NB4 (cell line): ENCODE measurements around the gene SYNGR4.
"Not testable (repeated sequence)": the region's sequence is repeated elsewhere in the genome, so short reads cannot be mapped to it uniquely, and the experiment has no call there.

ENCODE experiments used
- DNase-seq: peaks from one replicate; pipeline ENCODE4 v3.0.0; 2010; ENCODE audit warnings: low read depth
- H3K4me3 ChIP-seq: one replicate; pipeline ENCODE4 v1.5.1; 2011; ENCODE audit warnings: mild to moderate bottlenecking, low read depth, low read length, moderate library complexity
- MYC ChIP-seq: IDR thresholded peaks from 2 replicates; pipeline ENCODE4 v1.6.1; 2011; ENCODE audit warnings: low read depth, low read length
- POLR2A ChIP-seq: IDR thresholded peaks from 2 replicates; pipeline ENCODE4 v1.6.1; 2011; ENCODE audit warnings: mild to moderate bottlenecking; ENCODE audit not compliant: insufficient read length; ENCODE audit errors: extremely low read depth
- TF ChIP-seq, protein P1 (sequence below): IDR thresholded peaks from 2 replicates; pipeline ENCODE4 v1.6.1; 2011; ENCODE audit warnings: low read depth, low read length
- TF ChIP-seq, protein P2 (sequence below): IDR thresholded peaks from one replicate; pipeline ENCODE4 v1.5.1; 2012; ENCODE audit warnings: low read depth, low read length

The SYNGR4 gene

DNA sequence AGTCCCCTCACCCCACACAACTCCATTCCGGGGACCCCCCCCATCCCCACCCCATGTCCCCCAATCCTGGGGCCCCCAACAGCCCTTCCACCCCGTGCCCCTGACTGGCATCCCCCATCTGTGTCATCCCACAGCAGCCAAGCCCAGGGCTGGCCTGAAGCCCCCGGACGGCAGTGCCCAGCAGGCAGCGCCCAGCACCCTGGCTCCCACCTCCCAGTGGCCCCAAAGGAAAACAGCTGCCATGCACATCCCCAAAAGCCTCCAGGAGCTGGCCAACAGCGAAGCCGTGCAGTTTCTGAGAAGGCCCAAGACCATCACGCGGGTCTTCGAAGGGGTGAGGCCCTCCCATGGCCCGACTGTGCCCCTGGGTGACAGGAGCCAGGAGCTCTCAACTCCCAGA is 1.4 kb downstream of the SYNGR4 start:
- no peak for DNase-seq
- TF ChIP-seq POLR2A (no peak), MYC (no peak)
- TF ChIP-seq, protein P1, sequence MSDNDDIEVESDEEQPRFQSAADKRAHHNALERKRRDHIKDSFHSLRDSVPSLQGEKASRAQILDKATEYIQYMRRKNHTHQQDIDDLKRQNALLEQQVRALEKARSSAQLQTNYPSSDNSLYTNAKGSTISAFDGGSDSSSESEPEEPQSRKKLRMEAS: no peak
- TF ChIP-seq, protein P2, sequence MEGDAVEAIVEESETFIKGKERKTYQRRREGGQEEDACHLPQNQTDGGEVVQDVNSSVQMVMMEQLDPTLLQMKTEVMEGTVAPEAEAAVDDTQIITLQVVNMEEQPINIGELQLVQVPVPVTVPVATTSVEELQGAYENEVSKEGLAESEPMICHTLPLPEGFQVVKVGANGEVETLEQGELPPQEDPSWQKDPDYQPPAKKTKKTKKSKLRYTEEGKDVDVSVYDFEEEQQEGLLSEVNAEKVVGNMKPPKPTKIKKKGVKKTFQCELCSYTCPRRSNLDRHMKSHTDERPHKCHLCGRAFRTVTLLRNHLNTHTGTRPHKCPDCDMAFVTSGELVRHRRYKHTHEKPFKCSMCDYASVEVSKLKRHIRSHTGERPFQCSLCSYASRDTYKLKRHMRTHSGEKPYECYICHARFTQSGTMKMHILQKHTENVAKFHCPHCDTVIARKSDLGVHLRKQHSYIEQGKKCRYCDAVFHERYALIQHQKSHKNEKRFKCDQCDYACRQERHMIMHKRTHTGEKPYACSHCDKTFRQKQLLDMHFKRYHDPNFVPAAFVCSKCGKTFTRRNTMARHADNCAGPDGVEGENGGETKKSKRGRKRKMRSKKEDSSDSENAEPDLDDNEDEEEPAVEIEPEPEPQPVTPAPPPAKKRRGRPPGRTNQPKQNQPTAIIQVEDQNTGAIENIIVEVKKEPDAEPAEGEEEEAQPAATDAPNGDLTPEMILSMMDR: no peak
- no peak overlapping the region for H3K4me3 ChIP-seq

DNA sequence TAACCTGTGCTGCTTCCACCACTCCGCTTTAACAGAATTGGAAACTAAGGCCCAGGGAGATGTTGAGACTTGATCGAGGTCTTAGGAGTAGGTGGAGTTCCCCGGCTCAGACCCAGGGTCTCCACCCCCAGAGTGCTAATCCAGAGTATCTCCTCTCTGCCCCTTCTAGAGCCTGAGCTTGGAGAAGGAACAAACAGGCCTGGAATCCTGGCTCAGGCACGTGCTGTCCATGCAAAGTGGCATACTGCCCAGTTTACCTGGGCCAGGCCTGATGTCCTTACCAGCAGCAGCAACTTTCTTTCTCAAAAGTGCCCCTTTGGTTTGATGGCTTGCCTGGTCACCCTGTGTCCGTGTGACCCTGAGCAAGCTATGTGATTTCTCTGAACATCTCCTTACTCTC is 3.7 kb downstream of the SYNGR4 start:
- no peak for DNase-seq
- H3K4me3 ChIP-seq: no peak overlapping the region
- no peak for TF ChIP-seq MYC
- TF ChIP-seq POLR2A: no peak
- TF ChIP-seq, protein P1: no peak

DNA sequence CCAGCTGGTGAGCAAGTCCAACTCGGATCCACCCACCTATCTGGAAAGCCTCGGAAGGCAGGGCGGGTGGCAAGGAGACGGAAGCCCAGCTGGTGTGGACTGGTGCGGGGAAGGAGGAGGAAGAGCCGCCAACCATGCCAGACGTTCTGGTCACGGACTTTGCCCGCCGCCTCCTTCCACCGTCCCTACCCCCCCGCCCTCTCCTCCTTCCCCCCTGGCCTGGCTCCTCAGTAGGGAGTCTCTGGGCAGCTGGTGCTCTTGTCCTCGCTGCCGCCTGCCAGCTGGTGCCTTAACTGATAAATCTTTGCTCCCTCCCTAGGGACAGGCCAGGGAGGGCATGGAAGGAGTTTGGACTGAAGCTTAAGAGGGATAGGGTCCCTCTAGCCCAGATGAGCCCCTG is 4.8 kb downstream of the SYNGR4 start:
- TF ChIP-seq, protein P2: no peak
- TF ChIP-seq, protein P1: no peak
- TF ChIP-seq POLR2A (no peak), MYC (no peak)
- no peak overlapping the region for H3K4me3 ChIP-seq
- DNase-seq: no peak

DNA sequence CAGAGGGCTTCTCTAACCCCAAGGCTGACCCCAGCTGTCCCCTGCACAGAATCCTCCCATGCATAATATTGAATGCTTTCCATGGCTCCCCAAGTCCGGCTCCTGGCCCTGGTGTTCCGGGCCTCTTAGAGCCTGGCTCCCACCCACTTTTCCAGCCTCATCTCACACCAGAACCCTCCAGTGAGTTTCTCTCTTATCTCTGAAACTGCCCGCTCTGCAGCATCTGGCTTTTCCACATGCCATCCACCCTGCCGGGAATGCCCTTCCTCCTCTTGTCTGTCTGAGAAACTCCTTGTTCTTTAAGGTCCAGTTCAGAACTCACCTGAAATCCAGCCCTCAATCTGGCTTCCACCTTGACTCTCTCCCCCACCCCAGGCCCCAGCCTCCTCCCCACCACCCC is 6.8 kb downstream of the SYNGR4 start:
- no peak overlapping the region for H3K4me3 ChIP-seq
- TF ChIP-seq, protein P2: no peak
- TF ChIP-seq POLR2A (no peak), MYC (no peak)
- TF ChIP-seq, protein P1: no peak
- DNase-seq: no peak

DNA sequence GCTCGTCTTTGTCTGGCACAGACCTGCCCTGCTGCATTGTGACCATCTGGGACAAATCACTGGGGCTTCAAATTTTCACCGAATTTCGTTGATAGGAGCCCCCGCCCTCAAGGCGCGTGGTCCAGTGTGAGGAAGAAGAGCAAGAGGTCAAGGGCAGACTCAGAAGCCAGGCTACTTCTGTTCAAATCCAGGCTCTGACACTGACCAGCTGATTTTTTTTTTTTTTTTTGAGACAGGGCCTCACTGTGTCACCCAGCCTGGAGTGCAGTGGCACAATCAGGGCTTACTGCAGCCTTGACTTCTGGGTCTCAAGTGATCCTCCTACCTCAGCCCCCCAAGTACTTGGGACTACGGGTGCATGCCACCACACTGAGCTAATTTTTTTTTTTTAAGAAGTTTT is 7.2 kb downstream of the SYNGR4 start:
- TF ChIP-seq POLR2A (no peak), MYC (no peak)
- TF ChIP-seq, protein P1: no peak
- TF ChIP-seq, protein P2: no peak
- no peak overlapping the region for H3K4me3 ChIP-seq
- no peak for DNase-seq

DNA sequence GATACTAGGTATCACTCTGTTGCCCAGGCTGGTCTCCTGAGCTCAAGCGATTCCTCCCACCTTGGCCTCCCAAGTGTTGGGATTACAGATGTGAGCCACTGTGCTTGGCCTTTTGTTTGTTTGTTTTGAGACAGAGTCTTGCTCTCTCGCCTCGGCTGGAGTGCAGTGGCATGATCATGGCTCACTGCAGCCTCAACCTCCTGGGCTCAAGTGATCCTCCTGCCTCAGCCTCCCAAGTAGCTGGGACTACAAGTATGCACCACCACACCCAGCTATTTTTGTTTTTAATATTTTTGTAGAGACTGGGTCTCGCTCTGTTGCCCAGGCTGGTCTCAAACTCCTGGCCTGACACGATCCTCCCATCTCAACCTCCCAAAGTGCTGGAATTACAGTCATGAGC is 7.6 kb downstream of the SYNGR4 start:
- not testable (repeated sequence) for DNase-seq, H3K4me3 ChIP-seq

DNA sequence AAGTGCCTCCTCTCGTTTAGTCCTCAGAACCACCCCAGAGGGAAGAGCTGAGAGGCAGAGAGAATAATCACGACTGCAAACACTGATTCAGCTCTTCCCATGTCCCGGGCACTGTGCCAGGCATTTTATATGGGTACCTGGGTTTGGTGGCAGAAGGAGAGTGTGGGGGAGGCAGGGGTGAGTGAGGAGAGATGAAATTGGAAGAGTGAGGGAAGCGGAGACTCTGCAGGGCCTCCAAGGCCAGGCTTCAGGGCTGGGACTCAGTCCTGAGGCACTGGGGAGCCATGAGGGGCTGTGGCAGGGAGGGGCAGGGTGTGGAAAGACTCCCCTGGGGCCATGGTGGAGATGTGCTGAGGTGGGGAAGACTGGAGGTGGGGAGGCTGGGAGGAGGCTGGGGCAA is 8.7 kb downstream of the SYNGR4 start:
- DNase-seq: peak; percentile 48
- TF ChIP-seq, protein P2: no peak
- TF ChIP-seq MYC (no peak), POLR2A (no peak)
- TF ChIP-seq, protein P1: no peak
- H3K4me3 ChIP-seq: no peak overlapping the region
